SJCRH30 (cell line): ENCODE measurements around the gene CAMTA1. TPM values are rescaled to one million over a fixed set of nuclear protein-coding genes. Genes with fewer than 3 reads are reported as not detected.

Experiments used
- DNase-seq, 2 experiments: peaks; one replicate each; pipeline ENCODE4 v3.0.0-alpha.2; 2015 to 2020
- H3K27ac ChIP-seq: fragments of 250-450 bp; sonication (Bioruptor Pico); 2 replicates; pipeline ENCODE4 v1.5.1; 2020; ENCODE audit warnings: mild to moderate bottlenecking, moderate library complexity
- H3K27me3 ChIP-seq: fragments of 250-450 bp; sonication (Bioruptor Pico); 2 replicates; pipeline ENCODE4 v1.5.1; 2020; ENCODE audit warnings: mild to moderate bottlenecking, moderate library complexity
- H3K36me3 ChIP-seq: fragments of 250-450 bp; sonication (Bioruptor Pico); 2 replicates; pipeline ENCODE4 v1.5.1; 2020; ENCODE audit warnings: mild to moderate bottlenecking, moderate library complexity
- H3K4me1 ChIP-seq: fragments of 250-450 bp; sonication (Bioruptor Pico); 2 replicates; pipeline ENCODE4 v1.5.1; 2020; ENCODE audit warnings: mild to moderate bottlenecking, moderate library complexity
- H3K4me3 ChIP-seq: fragments of 250-450 bp; sonication (Bioruptor Pico); 2 replicates; pipeline ENCODE4 v1.5.1; 2020; ENCODE audit warnings: mild to moderate bottlenecking, moderate library complexity
- H3K9me3 ChIP-seq: fragments of 250-450 bp; sonication (Bioruptor Pico); replicated peaks from 2 replicates; pipeline ENCODE4 v1.5.1; 2020; ENCODE audit warnings: mild to moderate bottlenecking, moderate library complexity
- total RNA-seq: library from RNA; depleted of rRNA; stranded (reverse); fragments of >200 nt; shearing (Covaris generic); gene quantifications from 2 replicates; pipeline ENCODE4 v1.2.3, GENCODE V29; 2014

CAMTA1 gene
- total RNA-seq, 1 experiment from 2014 or later, result 153 TPM

DNA sequence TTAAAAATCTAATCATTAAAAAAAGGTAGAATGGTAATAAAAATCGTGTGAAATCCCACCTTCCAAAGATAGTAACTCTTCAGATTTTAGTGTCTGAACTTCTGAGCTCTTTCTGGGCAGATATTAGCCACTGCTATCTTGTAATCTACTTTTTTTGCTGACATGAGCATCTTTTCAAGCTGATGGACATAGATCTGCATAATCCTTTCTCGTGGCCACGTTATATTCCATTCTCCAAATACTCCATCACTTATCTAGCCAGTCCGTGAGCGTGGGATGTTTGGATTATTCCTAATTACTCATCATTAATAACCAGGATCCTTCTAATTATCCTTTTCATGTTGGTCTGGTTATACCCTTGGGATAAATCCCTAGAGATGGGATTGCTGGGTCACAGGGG is 731.7 kb downstream of the CAMTA1 start:
- no peak for DNase-seq
- Histone ChIP-seq H3K4me1 (no peaks in the 10 kb centered on the region), H3K27me3 (peaks cover 35% of the 10 kb centered on the region), H3K4me3 (no peak overlapping the region), H3K9me3 (no peaks in the 10 kb centered on the region), H3K36me3 (no peaks in the 10 kb centered on the region), H3K27ac (no peak overlapping the region)

DNA sequence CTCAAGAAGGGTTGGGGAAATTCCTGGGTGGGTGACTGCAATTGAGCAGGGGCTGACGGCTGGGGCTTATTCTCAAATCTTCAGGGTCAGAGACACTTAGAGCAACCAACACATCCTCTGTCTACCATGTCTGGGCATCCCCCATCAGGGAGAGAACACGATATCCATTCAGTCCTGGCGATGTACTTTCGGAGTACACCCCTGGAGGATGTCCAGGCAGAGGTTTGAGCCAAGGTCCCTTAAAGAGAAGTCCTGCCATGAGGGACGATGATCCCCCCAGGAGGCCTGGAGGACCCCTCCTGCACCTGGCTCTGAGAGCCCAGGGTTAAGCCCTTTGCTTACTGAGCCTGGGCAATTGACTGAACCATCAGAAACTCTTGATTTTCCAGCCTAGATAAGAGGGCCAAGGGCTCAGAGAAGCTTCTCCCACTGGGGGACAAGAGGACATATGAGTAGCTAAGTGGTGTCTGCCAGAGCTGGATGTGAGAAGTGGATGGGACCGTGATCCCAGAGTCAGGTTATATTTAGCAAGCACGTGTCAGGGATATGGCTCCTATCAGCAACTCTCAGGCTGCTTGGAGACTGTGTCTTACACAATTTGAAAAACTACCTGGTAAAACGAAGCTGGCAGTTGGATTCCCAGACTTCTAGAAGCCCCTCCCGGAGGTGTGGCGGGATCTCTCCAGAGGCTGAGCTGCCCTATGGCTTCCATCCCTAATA is 732.5 kb downstream of the CAMTA1 start:
- no peaks in the 10 kb centered on the region for H3K4me1 ChIP-seq
- no peak overlapping the region for H3K27ac ChIP-seq
- H3K27me3 ChIP-seq, result peaks cover 36% of the 10 kb centered on the region
- H3K4me3 ChIP-seq, result no peak overlapping the region
- H3K9me3 ChIP-seq, result no peaks in the 10 kb centered on the region
- no peak for DNase-seq
- no peaks in the 10 kb centered on the region for H3K36me3 ChIP-seq

DNA sequence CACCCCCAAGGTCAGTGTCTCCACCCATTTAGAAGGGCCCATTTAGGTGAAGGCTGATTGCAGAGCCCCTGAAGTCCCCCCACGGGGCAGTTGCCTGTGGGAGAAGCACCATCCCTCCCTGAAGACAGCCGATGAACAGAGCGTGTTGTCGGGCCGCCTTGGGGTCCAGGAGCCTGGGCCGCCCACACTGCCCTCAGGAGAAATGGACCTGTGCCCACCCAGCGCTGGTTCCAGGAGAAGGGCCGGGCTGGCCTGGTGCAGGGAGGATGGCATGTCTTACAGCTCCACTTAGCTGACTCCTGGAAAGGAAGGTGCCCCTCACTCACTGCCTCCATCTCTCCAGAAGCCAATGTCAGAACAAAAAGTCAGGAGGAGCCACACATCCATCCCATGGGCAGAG is 733.2 kb downstream of the CAMTA1 start:
- Histone ChIP-seq H3K4me1 (no peaks in the 10 kb centered on the region), H3K4me3 (no peak overlapping the region), H3K36me3 (no peaks in the 10 kb centered on the region), H3K27ac (no peak overlapping the region), H3K27me3 (peaks cover 30% of the 10 kb centered on the region), H3K9me3 (no peaks in the 10 kb centered on the region)
- no peak for DNase-seq

DNA sequence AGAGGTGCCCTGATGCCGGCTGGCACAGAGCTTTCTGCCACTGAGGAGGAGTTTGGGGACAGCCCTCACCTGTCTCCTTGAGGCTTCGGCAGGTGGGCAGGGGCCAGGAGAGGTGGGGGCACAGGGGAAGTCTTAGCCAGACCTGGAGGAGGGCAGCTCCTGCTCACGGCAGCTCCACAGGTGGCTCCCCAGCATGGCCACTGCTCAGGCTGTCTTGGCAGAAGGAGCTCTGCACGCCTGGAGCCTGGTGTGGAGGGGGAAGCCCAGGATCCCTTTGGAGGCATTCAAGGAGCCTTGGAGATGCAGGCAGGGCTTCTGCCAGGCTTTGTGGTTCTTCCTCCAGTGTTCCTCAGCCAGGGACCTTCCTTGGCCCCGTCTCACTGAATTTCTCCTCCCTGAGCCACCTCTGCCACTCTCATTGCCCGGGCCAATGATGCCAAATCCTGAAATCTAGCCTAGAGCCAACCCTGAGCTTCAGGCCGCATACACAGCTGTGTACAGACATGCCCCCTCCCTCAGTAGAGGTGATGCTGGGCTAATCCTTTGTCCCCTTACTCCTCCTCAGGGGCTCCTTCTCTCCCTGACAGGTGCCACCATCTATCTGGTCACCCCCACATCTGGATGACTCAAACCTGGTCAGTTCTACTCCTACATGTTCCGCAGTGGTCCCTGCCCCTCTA is 734.1 kb downstream of the CAMTA1 start:
- DNase-seq, result no peak
- no peaks in the 10 kb centered on the region for H3K9me3 ChIP-seq
- H3K27me3 ChIP-seq, result peaks cover 21% of the 10 kb centered on the region; the same call in 1 of the 2 replicates
- H3K4me1 ChIP-seq, result no peaks in the 10 kb centered on the region
- no peaks in the 10 kb centered on the region for H3K36me3 ChIP-seq
- H3K4me3 ChIP-seq, result no peak overlapping the region
- no peak overlapping the region for H3K27ac ChIP-seq

DNA sequence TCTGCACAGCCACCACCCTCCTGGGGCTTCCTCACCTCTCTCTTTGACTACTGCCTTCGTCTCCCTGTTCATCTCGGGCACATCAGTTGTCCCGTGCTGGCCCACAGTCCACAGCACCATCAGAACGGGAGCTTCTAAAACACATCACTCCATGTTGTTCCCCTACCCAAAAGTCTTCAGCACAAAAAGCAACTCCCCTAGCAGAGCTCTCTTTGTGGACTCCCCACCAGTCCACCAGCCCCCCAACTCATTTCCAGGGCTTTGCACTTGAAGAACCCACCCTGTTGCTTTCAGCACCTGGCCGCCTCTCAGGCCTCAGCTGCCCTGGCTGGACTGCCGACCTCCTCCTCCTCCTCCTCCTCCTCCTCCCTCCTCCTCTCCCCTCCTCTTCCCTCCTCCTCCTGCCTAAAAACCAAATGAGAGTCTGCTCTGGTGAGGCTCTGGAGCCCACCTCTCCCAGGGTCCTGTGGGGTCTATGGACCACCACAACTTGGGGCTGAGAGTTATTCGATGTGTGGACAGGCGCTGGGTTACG is 734.7 kb downstream of the CAMTA1 start:
- no peak overlapping the region for H3K4me3 ChIP-seq
- peaks cover 24% of the 10 kb centered on the region; the same call in 1 of the 2 replicates for H3K27me3 ChIP-seq
- H3K9me3 ChIP-seq, result no peaks in the 10 kb centered on the region
- no peaks in the 10 kb centered on the region for H3K4me1 ChIP-seq
- no peak for DNase-seq
- H3K27ac ChIP-seq, result no peak overlapping the region
- no peaks in the 10 kb centered on the region for H3K36me3 ChIP-seq

DNA sequence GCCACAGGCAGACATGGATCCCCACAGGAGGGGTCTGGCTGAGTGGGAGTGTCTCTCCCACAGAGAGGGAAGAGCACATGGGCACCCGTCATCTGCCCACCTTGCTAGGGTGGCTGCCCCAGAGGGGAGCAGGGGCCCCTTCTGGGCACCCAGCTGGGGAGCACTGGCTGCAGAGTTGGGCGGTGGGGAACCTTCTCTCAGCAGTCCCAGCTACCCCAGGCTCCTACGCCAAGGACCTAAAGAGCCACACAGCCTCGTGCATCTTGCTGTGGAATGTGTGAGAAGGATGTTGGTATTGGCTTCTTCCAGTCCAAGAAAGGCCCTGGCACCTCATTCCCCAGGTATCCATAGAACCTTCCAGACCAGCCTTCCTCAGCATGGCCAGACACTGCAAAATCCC is 735.2 kb downstream of the CAMTA1 start:
- Histone ChIP-seq H3K4me1 (no peaks in the 10 kb centered on the region), H3K36me3 (no peaks in the 10 kb centered on the region), H3K27ac (no peak overlapping the region), H3K27me3 (peaks cover 24% of the 10 kb centered on the region; the same call in 1 of the 2 replicates), H3K9me3 (no peaks in the 10 kb centered on the region), H3K4me3 (no peak overlapping the region)
- DNase-seq, result no peak

DNA sequence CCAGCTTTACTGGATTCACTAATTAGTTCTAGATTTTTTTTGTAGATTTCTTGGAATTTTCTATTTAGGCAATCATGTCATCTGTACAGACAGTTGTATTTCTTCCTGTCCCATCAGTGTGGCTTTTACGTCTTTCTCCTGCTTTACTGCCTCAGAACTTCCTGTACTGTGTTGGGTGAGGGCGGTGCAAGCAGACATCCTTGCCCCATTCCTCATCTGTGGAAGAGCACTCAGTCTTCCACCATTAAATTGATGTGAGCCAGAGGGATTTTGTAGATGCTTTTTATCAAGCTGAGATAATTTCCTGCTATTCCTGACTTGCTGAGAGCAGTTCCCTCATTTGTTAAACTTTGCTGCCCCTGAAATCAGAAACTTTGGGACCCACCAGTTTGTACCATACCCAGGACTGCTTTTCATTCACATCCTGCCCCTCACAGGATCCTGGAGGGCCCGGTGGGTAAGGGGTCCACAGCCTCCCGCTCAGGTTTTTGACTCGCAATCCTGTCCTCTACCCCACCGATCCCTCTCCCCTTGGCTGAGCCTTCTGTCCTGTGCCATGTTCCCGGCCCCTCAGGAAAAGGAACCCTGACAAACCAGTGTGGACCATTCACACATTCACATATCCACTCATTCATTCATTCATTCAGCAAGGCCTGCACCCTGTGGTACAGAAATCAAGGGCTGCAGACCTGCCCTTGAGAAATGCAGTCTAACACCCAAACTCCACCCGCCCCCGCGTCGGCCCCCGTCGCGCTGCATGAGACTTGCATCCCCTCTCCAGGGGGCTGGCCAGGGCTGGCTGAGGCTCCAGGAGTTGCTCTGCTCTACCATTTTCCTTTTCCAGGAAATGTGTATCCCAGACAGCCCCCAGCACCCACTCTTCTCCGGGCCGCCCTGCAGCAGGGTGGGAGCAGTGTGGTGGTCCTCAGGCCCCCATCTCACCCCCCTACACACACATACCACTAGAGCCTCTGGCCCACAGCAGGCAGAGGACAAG is 739.4 kb downstream of the CAMTA1 start:
- Histone ChIP-seq H3K9me3 (no peaks in the 10 kb centered on the region), H3K27ac (no peak overlapping the region), H3K36me3 (no peaks in the 10 kb centered on the region), H3K4me1 (no peaks in the 10 kb centered on the region), H3K27me3 (peaks cover 23% of the 10 kb centered on the region; the same call in 1 of the 2 replicates), H3K4me3 (no peak overlapping the region)
- DNase-seq, result no peak

DNA sequence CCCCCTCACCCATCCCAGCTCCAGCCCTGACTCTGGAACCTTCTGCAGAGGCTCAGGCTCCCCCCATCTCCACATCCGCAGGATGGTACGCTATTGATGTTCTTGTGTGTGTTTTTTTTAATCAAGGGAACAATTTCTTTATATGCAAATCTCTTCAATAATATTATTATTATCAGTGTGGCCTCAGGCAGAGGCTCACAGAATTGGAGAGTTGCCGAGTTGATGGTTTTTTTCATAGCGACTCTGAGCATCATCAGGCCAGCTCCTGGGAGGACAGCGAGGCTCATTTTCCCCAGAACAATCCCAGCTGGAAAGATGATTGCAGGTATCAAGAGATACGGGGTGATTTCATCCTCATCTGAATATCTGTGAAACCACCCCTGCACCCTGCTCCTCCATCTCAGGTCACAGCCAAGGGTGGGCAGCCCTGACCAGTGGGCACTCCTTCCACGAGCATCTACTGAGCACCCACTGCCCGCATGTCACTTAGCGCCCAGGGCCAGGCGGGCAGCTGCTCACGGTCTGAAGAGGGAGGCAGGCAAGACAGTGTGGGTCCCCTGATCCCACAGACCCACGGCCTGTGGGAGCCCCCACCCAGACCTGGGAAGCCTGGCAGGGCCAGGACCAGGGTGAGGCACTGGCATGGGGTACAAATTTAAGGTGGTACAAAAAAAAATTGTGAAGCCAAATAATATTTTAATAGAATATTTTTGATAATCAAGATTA is 740.2 kb downstream of the CAMTA1 start:
- Histone ChIP-seq H3K4me1 (no peaks in the 10 kb centered on the region), H3K9me3 (no peaks in the 10 kb centered on the region), H3K27me3 (peaks cover 27% of the 10 kb centered on the region), H3K36me3 (no peaks in the 10 kb centered on the region), H3K27ac (no peak overlapping the region), H3K4me3 (no peak overlapping the region)
- no peak for DNase-seq

DNA sequence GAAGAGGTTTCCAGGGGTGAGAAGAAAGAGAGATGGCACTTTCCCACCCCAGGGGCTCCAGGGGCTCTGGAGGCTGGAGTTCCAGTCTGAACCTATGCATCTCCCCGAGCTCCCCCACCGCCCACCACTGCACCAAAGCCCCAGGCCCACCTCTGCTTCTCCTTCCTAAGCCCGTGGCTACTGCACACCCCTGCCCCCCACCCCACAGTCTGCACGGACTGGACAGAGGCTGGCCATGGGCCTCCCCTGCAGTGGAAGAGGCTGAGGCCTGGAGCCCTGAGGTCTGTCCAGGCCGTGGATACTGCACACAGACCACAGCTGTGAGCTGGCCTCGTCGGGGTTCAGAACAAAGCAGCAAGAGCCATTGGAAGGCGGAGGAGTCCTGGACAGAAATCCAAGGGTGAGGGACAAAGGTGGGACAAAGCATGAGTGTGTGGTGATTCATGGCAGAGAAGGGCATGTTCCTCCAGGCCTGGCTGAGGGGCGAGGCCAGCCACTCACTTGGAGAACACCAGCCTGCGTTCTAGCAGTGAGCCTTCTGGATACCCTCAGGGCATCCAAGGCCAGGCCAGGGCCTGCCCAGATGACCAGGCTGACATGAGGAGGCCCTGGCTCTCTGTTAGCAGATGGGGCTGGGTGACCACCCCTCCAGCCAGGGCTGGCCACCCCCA is 741.1 kb downstream of the CAMTA1 start:
- DNase-seq, result no peak
- Histone ChIP-seq H3K9me3 (no peaks in the 10 kb centered on the region), H3K4me3 (no peak overlapping the region), H3K36me3 (no peaks in the 10 kb centered on the region), H3K27ac (no peak overlapping the region), H3K27me3 (peaks cover 27% of the 10 kb centered on the region), H3K4me1 (no peaks in the 10 kb centered on the region)

DNA sequence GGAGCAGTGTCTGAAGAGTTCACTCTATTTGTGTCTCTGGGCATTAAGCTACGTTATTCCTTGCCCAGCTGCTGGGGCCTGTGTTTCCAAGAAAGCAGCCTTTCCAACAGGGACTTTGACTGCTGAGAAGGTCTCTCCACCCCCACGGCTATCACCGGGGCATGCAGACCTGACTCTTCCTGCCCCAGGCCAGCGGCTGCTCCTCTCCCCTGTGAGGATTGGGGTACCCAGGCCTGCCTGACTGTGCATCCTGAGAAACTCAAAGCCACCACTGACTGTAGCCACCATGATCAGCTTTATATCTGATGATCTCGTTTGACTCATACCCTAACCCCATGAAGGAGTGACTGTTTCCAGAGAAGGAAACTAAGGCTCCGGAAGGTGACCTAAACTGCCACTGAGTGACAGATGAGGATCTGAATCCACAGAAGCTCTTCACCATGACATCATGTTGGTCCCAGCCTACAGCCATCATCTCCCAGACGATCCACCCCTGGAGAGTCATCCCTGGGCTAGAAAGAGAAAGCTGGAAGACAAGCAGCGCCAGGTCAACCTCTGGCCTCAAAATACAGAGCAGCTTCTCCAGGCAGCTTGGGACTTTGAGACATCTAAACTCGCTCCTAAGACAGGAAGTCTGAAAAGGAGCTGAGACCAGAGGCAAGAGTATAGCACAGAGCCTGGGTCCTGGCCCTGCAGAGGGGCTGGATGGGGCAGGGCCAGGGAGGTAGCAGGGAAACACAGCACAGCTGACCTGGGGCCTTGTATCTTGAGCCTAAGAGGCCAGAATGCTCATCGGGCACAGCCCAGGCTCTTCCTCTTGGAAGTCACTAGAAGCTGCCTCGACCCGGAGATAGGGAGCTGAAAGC is 741.8 kb downstream of the CAMTA1 start:
- H3K4me3 ChIP-seq, result no peak overlapping the region

DNA sequence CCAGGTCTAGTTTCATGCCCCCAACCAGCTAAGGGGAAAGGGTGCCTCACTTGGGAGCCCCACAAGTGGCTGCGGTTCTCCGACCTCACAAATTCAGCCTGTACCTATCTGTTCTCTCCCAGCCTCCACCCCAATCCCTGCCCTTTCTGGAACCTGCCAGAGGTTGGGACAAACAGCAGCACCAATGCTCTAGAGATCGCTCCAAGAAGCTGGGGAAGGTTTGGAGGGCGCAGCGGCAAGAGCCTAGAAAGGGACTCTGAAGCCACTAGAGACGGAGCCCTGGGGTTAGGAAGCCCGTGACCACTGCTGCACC is 742.4 kb downstream of the CAMTA1 start:
- no peak for DNase-seq
- Histone ChIP-seq H3K27me3 (peaks cover 24% of the 10 kb centered on the region), H3K27ac (no peak overlapping the region), H3K9me3 (no peaks in the 10 kb centered on the region), H3K4me3 (no peak overlapping the region), H3K4me1 (no peaks in the 10 kb centered on the region), H3K36me3 (no peaks in the 10 kb centered on the region)

More for the DNA sequence above, 741.8 kb downstream of the CAMTA1 start:
- no peaks in the 10 kb centered on the region for H3K4me1 ChIP-seq
- H3K27me3 ChIP-seq, result peaks cover 24% of the 10 kb centered on the region
- no peak for DNase-seq
- H3K27ac ChIP-seq, result no peak overlapping the region
- no peaks in the 10 kb centered on the region for H3K9me3 ChIP-seq
- no peaks in the 10 kb centered on the region for H3K36me3 ChIP-seq

DNA sequence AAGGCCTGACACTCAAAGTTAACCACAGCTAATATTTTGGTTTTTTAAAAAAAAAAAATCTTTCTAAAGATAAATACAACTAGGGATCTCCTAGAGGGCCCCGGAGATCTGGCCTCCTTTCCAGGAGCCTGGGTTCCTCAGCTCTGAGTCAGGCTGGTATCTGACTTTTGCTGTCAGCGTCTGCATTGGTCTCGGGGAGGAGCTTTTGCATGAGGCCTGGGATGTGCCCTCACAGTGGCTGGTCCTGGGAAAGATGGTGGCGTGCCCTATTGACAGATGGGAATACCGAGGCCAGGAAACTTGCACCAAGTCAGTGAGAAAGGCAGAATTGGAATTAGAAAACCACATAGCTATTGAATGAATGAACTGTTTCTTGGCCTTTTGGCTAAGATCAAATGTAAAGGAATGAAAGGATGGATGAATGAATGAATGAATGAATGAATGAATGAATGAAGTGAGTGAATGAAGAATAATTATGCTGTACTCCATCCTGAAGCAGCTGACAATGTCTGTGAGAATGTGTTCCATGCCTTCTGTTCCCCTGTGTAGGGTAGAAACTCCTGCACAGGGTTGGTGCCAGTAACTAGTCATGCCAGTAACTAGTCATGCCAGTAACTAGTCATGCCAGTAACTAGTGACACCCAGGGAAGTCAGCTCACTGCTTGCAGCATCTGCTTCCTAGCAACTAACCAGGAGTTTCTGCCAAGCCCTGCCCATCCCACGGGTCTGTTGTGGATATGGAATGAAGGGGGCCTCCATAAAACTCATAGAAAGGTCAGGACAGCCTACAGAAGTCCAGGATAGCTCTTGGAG is 743.3 kb downstream of the CAMTA1 start:
- Histone ChIP-seq H3K36me3 (no peaks in the 10 kb centered on the region), H3K4me3 (no peak overlapping the region), H3K9me3 (no peaks in the 10 kb centered on the region), H3K27ac (no peak overlapping the region), H3K27me3 (peaks cover 24% of the 10 kb centered on the region), H3K4me1 (no peaks in the 10 kb centered on the region)
- no peak for DNase-seq
